GM19099 (cell line): ENCODE data around the gene KRTAP9-7.
"Not testable (repeated sequence)": the region's sequence is repeated elsewhere in the genome, so short reads cannot be mapped to it uniquely, and the experiment has no call there.

Experiments
- POLR2A ChIP-seq: IDR thresholded peaks from 3 replicates; pipeline ENCODE4 v1.6.1; 2011; ENCODE audit warnings: low read depth; ENCODE audit not compliant: insufficient read length; ENCODE audit errors: extremely low read depth

KRTAP9-7 gene

GRCh38 chr17:41275648-41276190, at the start of gene KRTAP9-7:
Gene KRTAP9-7, plus strand, starts transcription at chr17:41275698. Its CDS starts 0 bp downstream, at chr17:41275698.
- TF ChIP-seq POLR2A = not testable (repeated sequence)

- no peak for TF ChIP-seq POLR2A
Measured at GRCh38 chr17:41226051-41226450, 49.4 kb upstream of the KRTAP9-7 start.

GRCh38 chr17:41226598-41227095, 48.9 kb upstream of the KRTAP9-7 start, which contains the start of gene KRTAP9-2:
Gene KRTAP9-2, plus strand, starts transcription at chr17:41226648. Its CDS starts 7 bp downstream, at chr17:41226655.
- TF ChIP-seq POLR2A = not testable (repeated sequence)

- TF ChIP-seq POLR2A = no peak
Measured at GRCh38 chr17:41230094-41230493, 45.4 kb upstream of the KRTAP9-7 start.

GRCh38 chr17:41231731-41232130, 43.8 kb upstream of the KRTAP9-7 start:
- no peak for TF ChIP-seq POLR2A

GRCh38 chr17:41232399-41233105, 42.9 kb upstream of the KRTAP9-7 start, which contains the start of gene KRTAP9-3:
Gene KRTAP9-3, plus strand, starts transcription at chr17:41232449. Its CDS starts 53 bp downstream, at chr17:41232502.
- not testable (repeated sequence) for TF ChIP-seq POLR2A

- not testable (repeated sequence) for TF ChIP-seq POLR2A
Measured at GRCh38 chr17:41237949-41238437, 37.5 kb upstream of the KRTAP9-7 start, which contains the start of gene KRTAP9-8. Gene KRTAP9-8, plus strand, starts transcription at chr17:41237999. Its CDS starts 53 bp downstream, at chr17:41238052.

- not testable (repeated sequence) for TF ChIP-seq POLR2A
Measured at GRCh38 chr17:41249637-41250240, 25.8 kb upstream of the KRTAP9-7 start, which contains the start of gene KRTAP9-4. Gene KRTAP9-4, plus strand, starts transcription at chr17:41249687. Its CDS starts 34 bp downstream, at chr17:41249721.

- TF ChIP-seq POLR2A = no peak
Measured at GRCh38 chr17:41251261-41251660, 24.2 kb upstream of the KRTAP9-7 start.

GRCh38 chr17:41254861-41255260, 20.6 kb upstream of the KRTAP9-7 start:
- TF ChIP-seq POLR2A = no peak

GRCh38 chr17:41255381-41256290, 19.9 kb upstream of the KRTAP9-7 start, which contains the start of gene KRTAP9-9:
Gene KRTAP9-9, plus strand, starts transcription at chr17:41255384.
- not testable (repeated sequence) for TF ChIP-seq POLR2A

- no peak for TF ChIP-seq POLR2A
Measured at GRCh38 chr17:41256291-41256685, 19.2 kb upstream of the KRTAP9-7 start.

- TF ChIP-seq POLR2A = no peak
Measured at GRCh38 chr17:41258406-41258805, 17.1 kb upstream of the KRTAP9-7 start.

GRCh38 chr17:41263212-41263611, 12.3 kb upstream of the KRTAP9-7 start:
- TF ChIP-seq POLR2A = no peak
